SK-N-MC (cell line): ENCODE data around the gene APOM.

Experiments used
- DNase-seq: peaks from one replicate; pipeline ENCODE4 v3.0.0-alpha.2; 2011; ENCODE audit warnings: low read depth, low spot score
- H3K27ac ChIP-seq: fragments of 200-600 bp; sonication (generic); 2 replicates; pipeline ENCODE4 v1.5.1; 2016; ENCODE audit warnings: mixed run types
- H3K36me3 ChIP-seq: fragments of 200-600 bp; sonication (generic); 2 replicates; pipeline ENCODE4 v1.6.1; 2017; ENCODE audit warnings: antibody characterized with exemption, low read length, mixed read lengths; ENCODE audit not compliant: insufficient read depth
- H3K4me3 ChIP-seq: fragments of 200-600 bp; sonication (generic); 2 replicates; pipeline ENCODE4 v1.5.1; 2016
- H3K9ac ChIP-seq: fragments of 200-600 bp; sonication (generic); 2 replicates; pipeline ENCODE4 v1.8.0; 2017; ENCODE audit warnings: mixed run types, mixed read lengths; ENCODE audit not compliant: insufficient read length
- H3K9me3 ChIP-seq: fragments of 200-600 bp; sonication (generic); 2 replicates; pipeline ENCODE4 v1.6.1; 2017; ENCODE audit warnings: low read depth, mild to moderate bottlenecking, antibody characterized with exemption, low read length, moderate library complexity, mixed read lengths
- EZH2 ChIP-seq: fragments of 200-600 bp; sonication (generic); IDR thresholded peaks from one replicate; pipeline ENCODE4 v1.6.1; 2017; ENCODE audit warnings: antibody characterized with exemption
- FOXP2 ChIP-seq: optimal IDR thresholded peaks from 2 replicates; pipeline ENCODE3; 2011; ENCODE audit warnings: mild to moderate bottlenecking, moderate library complexity; ENCODE audit not compliant: insufficient read depth; ENCODE audit errors: extremely low read length, control extremely low read depth
- POLR2AphosphoS5 ChIP-seq: IDR thresholded peaks from 2 replicates; pipeline ENCODE4 v1.6.1; 2012; ENCODE audit warnings: mild to moderate bottlenecking, low read depth, low read length, borderline replicate concordance

Gene APOM

DNA sequence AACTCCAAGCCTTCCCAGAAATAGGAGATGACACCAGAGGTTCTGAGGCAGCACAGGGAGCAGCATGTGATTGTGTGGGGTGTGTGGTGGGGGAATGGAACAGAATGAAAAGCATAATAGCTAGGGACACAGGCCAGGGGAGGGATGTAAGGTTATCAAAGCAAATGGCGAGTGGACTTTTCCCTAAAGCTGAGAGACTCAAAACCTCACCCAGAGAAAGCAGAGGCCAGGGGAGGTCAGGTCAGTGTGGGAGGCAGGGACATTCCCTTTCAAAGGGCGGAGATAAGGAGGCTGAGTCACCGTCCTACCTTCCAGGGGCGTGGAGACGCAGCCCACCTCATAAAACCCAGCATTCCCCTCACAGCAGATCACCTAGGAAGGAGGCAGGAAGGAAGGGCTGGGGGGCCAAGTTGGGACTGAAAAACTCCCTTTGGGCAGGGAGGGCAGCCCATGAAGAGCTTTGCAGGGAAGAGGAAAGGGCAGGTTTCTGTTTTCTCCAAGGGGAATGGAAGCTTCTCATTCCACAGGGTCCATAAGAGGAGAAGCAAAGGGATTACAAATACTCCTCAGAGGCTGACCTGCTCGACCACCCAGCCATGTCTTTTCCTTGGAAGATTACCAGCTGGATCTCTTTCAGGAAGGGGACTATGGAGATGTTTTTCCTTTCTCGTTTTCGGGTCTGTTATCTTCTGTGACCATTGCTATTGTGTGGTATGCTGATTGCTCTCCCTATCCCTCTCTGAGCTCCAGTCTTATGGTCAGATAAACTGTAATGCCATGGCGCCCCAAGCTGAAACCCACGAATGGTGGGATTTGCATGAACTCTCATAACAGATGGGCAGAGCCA lies 34.8 kb downstream of the APOM start:
- Histone ChIP-seq H3K4me3 (no peak overlapping the region), H3K9me3 (no peaks in the 10 kb centered on the region), H3K36me3 (peaks cover 23% of the 10 kb centered on the region; the same call in 1 of the 2 replicates), H3K27ac (no peak overlapping the region), H3K9ac (no peak overlapping the region)
- no peak for DNase-seq
- no peak for TF ChIP-seq FOXP2
- no peak for TF ChIP-seq POLR2AphosphoS5
- TF ChIP-seq EZH2 = no peak

DNA sequence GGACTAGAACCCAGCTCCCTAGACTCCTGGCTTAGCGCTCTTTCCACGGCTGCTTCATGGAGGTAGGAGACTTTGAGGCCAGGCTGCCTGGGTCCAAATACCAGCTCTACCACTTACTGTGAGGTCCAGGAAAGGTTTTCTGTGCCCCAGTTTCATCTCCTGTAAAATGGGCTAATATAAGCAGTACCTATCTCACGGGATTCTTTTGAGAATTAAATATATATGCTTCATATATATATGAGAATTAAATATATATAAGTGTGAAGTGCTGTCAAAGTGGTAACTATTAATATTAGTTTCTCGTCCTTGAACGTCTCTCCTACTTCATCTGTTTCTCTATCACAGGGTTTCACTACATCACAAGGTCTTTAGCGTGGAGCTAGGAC lies 35.4 kb downstream of the APOM start:
- TF ChIP-seq EZH2 (no peak), FOXP2 (no peak), POLR2AphosphoS5 (no peak)
- Histone ChIP-seq H3K9ac (no peak overlapping the region), H3K36me3 (peaks cover 23% of the 10 kb centered on the region; the same call in 1 of the 2 replicates)

DNA sequence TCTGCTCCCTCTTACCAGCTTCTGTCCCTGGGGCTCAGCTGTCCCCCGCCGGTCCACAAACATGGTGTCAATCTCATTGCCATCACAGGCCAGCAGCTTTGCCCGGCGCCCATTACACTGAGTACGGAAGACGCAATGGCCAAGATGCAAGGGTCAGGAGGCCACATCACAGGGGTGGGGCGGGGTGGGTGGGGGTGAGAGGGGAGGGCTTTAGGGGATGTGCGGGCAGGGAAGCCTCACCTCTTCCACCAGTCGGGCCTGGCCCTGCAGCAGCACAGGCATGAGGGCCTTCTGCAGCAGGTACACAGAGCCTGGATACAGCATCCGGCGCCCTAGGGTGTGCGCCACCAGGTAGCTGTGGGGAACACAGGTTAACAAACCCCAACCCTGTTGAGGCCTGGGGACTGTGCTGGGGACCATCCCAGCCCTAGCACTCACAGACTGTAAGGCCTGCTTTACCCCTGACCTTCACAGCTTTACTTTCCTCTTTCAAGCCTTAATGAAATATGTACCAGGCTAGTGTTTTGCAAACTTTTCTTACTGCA lies 35.9 kb downstream of the APOM start:
- Histone ChIP-seq H3K9ac (no peak overlapping the region), H3K27ac (no peak overlapping the region), H3K4me3 (no peak overlapping the region), H3K36me3 (peaks cover 26% of the 10 kb centered on the region; the same call in 1 of the 2 replicates), H3K9me3 (no peaks in the 10 kb centered on the region)
- DNase-seq = no peak
- no peak for TF ChIP-seq FOXP2
- no peak for TF ChIP-seq EZH2
- TF ChIP-seq POLR2AphosphoS5 = no peak

More for the DNA sequence above, 35.4 kb downstream of the APOM start:
- Histone ChIP-seq H3K9me3 (no peaks in the 10 kb centered on the region), H3K4me3 (no peak overlapping the region), H3K27ac (no peak overlapping the region)
- DNase-seq = no peak

DNA sequence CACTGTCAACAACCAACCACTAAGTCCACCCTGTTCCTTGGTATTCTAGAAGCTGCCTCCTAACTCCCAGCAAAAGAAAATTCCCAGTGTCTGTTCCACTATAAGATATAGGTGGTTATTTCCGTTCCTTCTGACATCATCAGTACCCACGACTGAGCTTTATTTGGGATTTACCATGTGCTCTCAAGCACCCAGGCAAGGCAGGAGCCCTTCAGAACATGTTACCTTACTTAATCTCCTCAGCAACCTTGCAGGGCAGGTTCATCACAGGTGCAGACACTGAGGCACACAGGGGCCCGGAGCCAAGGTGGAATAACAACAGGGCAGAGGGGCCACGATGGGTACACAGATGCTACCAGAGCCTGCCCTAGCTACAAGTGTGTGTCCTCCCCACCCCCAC lies 36.7 kb downstream of the APOM start:
- Histone ChIP-seq H3K4me3 (no peak overlapping the region), H3K9ac (no peak overlapping the region), H3K9me3 (no peaks in the 10 kb centered on the region), H3K27ac (no peak overlapping the region), H3K36me3 (peaks cover 33% of the 10 kb centered on the region; the same call in 1 of the 2 replicates)
- DNase-seq = no peak
- TF ChIP-seq POLR2AphosphoS5 (no peak), EZH2 (no peak), FOXP2 (no peak)

DNA sequence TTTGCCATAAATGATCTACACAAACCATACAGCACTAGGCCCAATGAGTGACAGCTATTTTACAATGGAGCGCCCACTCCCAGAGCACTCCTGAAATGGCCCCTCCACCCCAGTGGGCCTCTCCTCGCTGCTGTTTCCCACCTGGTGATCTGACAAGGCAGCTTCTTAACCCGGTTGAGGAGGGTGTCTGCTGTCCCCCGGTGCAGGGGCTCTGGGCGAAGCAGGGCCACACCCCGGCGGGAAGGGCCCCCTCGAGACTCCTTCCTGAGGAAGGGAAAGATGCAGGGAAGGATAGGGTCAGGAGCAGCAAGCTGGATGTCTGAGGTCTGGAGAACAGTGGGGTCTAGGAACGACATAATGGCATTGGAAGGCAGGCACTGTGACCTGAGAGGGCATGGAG lies 37.2 kb downstream of the APOM start:
- no peak overlapping the region for H3K27ac ChIP-seq
- no peaks in the 10 kb centered on the region for H3K9me3 ChIP-seq
- no peak for TF ChIP-seq EZH2
- TF ChIP-seq FOXP2 = no peak
- TF ChIP-seq POLR2AphosphoS5 = no peak
- no peak overlapping the region for H3K4me3 ChIP-seq
- no peak overlapping the region for H3K9ac ChIP-seq
- no peak for DNase-seq
- H3K36me3 ChIP-seq = peaks cover 31% of the 10 kb centered on the region; the same call in 1 of the 2 replicates

DNA sequence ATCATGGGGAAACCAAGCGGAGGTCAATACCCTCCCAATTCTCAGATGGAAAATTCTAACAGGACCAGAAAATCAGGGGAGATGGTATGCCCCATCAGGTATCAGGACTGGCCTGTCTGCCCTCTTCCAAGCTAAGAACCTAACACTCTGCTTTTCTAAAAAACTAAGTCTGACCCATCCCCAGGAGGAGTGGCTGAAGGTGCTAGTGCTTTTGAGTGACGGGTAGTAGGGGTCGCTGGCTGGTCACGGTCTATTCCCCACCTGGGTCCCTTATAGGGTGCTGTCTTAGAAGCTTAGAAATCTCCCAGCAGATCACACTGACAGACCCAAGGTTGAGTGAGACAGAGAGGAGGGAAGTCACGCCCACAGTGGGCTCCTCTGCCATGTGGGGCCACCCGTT lies 37.8 kb downstream of the APOM start:
- Histone ChIP-seq H3K9ac (no peak overlapping the region), H3K4me3 (no peak overlapping the region), H3K36me3 (peaks cover 25% of the 10 kb centered on the region; the same call in 1 of the 2 replicates), H3K27ac (no peak overlapping the region), H3K9me3 (no peaks in the 10 kb centered on the region)
- TF ChIP-seq FOXP2 = no peak
- TF ChIP-seq EZH2 = no peak
- no peak for TF ChIP-seq POLR2AphosphoS5
- DNase-seq = no peak

DNA sequence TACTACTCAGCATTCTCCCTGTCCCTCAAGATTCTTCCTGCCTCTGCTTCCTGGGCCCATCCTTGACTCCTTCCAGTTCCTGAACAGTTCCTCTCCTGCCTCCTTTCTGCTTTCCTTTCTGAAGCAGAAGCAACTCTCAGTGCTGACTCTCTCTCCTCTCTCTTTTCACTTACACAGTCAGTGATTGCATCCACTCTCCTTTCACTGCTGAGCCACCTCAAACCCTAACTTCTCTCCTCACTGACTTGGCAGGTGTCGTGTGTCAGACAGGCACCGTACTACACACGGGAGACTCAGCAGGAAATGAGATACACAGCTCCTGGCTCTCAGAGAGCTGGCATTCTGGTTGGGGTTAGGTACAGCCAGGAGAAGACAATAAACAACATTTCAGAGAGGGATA lies 41.9 kb downstream of the APOM start:
- Histone ChIP-seq H3K27ac (no peak overlapping the region), H3K9me3 (no peaks in the 10 kb centered on the region), H3K9ac (no peak overlapping the region), H3K4me3 (no peak overlapping the region), H3K36me3 (peaks cover 20% of the 10 kb centered on the region)
- DNase-seq = no peak
- TF ChIP-seq FOXP2 = no peak
- TF ChIP-seq POLR2AphosphoS5 = no peak

DNA sequence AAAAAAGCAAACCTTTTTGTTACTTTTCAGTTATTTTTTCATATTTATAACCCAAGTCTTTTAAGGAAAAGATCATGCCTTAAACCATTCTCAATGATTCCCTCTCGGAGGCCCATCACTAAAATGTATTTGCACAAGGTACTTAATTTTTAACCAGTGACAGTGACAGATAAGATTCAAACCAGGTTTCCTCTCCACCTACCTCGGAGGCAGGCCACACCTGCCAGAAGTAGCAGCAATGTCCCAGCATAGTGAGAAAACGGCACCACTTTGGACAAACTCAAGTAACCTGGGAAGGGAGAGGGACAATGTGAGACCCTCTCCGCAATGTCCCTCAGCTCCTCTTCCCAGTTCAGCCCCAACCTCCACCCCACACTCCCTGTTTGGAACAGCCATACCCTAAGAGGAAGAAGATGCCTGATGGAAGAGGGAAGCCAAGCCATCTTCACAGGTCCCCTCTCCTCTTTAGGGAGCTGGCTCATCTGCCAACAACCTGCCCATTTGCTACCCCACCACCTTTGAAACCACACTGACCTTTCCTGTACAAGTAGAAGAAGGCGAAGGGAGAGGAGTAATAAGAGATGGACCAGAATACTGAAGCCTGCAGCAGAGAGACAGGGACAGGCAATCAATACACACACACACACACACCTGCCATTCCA lies 45.2 kb downstream of the APOM start:
- no peak overlapping the region for H3K27ac ChIP-seq
- no peaks in the 10 kb centered on the region for H3K9me3 ChIP-seq
- H3K9ac ChIP-seq = no peak overlapping the region
- TF ChIP-seq FOXP2 (no peak), POLR2AphosphoS5 (no peak), EZH2 (no peak)
- DNase-seq = no peak
- H3K4me3 ChIP-seq = no peak overlapping the region
- peaks cover 16% of the 10 kb centered on the region for H3K36me3 ChIP-seq
